Measurements from ENCODE around the gene TOLLIP.

TOLLIP gene

DNA sequence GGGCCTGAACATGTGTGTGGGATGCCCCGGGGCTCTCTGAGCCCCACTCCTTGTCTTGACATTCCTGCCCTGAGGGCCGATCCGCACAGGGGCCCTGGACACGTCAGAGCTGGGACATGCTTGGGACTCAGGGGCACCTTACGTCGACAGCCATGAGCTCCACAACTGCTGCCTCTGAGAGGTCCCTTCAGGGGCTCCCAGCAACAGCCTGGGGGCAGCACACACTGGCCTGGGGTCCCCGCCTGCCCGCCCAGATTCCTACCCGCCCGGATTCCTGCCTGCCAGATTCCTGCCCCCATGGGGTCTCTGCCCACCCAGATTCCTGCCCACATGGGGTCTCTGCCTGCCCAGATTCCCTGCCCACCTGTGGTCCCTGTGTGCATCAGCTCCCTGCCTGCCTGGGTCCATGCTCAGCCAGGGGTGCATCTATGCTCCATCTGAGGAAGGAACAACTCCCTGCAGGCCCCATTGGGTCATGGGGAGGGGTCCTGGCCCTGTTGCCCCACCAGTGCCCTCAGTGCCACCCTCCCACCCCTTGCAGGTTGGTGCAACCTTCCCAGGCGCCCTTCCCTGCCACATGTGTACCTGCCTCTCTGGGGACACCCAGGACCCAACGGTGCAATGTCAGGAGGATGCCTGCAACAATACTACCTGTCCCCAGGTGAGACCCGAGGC is 50.9 kb downstream of the TOLLIP start:
- Histone ChIP-seq H3K4me3 (ENCODE audit: low read length in 2 of 2) (no peak overlapping the region), H3K27me3 (ENCODE audit: control insufficient read depth in 2 of 2, insufficient read depth in 2 of 2, low read length in 2 of 2) (no peaks in the 10 kb centered on the region), H3K27ac (ENCODE audit: low read depth in 2 of 2, low read length in 2 of 2) (no peak overlapping the region), H3K36me3 (ENCODE audit: control insufficient read depth in 2 of 2, insufficient read depth in 2 of 2, low read length in 2 of 2) (no peaks in the 10 kb centered on the region), H3K4me1 (ENCODE audit: control insufficient read depth in 2 of 2, insufficient read depth in 2 of 2, low read length in 2 of 2) (peaks cover 15 to 18% of the 10 kb centered on the region in 2 donors), H3K9me3 (ENCODE audit: control insufficient read depth in 2 of 2, low read length in 2 of 2) (no peaks in the 10 kb centered on the region), H3K9ac (ENCODE audit: low read depth in 1 of 2, low read length in 2 of 2) (no peak overlapping the region)

DNA sequence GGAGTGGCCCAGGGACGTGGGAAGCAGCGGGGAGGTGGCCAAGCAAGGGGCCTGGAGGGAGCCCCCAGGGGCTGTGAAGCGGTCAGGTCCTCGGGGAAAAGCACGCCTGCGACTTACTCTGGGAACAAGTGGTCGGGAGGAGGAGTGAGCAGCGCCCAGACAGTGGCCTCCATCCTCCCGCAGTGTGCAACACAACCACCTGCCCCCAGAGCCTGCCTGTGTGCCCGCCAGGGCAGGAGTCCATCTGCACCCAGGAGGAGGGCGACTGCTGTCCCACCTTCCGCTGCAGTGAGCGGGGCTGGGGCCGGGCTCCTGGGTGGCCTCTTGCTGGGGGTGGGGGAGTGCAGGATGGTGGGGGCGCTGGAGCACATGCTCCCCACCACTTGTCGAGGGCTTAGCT is 51.5 kb downstream of the TOLLIP start:
- Histone ChIP-seq H3K36me3 (ENCODE audit: control insufficient read depth in 2 of 2, insufficient read depth in 2 of 2, low read length in 2 of 2) (no peaks in the 10 kb centered on the region), H3K27ac (ENCODE audit: low read depth in 2 of 2, low read length in 2 of 2) (no peak overlapping the region), H3K9ac (ENCODE audit: low read depth in 1 of 2, low read length in 2 of 2) (no peak overlapping the region), H3K27me3 (ENCODE audit: control insufficient read depth in 2 of 2, insufficient read depth in 2 of 2, low read length in 2 of 2) (no peaks in the 10 kb centered on the region), H3K4me1 (ENCODE audit: control insufficient read depth in 2 of 2, insufficient read depth in 2 of 2, low read length in 2 of 2) (peaks cover 10 to 12% of the 10 kb centered on the region in 2 donors), H3K4me3 (ENCODE audit: low read length in 2 of 2) (no peak overlapping the region), H3K9me3 (ENCODE audit: control insufficient read depth in 2 of 2, low read length in 2 of 2) (no peaks in the 10 kb centered on the region)

DNA sequence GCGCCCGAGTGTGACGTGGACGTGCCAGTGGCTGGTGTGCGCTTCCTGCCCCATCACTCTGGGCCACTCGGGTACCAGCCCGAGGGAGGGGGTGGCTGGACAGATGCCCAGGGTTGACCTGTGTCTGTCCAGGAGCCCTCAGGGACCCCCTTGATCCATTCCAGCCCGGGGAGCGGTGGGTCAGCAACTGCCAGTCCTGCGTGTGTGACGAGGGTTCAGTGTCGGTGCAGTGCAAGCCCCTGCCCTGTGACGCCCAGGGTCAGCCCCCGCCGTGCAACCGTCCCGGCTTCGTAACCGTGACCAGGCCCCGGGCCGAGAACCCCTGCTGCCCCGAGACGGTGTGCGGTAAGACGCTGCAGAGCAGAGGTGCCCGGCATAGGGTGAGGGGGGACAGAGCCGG is 52.1 kb downstream of the TOLLIP start:
- no peak overlapping the region for H3K4me3 ChIP-seq (ENCODE audit: low read length in 2 of 2)
- H3K4me1 ChIP-seq (ENCODE audit: control insufficient read depth in 2 of 2, insufficient read depth in 2 of 2, low read length in 2 of 2), result peaks cover 7 to 8% of the 10 kb centered on the region in 2 donors
- H3K27me3 ChIP-seq (ENCODE audit: control insufficient read depth in 2 of 2, insufficient read depth in 2 of 2, low read length in 2 of 2), result no peaks in the 10 kb centered on the region

DNA sequence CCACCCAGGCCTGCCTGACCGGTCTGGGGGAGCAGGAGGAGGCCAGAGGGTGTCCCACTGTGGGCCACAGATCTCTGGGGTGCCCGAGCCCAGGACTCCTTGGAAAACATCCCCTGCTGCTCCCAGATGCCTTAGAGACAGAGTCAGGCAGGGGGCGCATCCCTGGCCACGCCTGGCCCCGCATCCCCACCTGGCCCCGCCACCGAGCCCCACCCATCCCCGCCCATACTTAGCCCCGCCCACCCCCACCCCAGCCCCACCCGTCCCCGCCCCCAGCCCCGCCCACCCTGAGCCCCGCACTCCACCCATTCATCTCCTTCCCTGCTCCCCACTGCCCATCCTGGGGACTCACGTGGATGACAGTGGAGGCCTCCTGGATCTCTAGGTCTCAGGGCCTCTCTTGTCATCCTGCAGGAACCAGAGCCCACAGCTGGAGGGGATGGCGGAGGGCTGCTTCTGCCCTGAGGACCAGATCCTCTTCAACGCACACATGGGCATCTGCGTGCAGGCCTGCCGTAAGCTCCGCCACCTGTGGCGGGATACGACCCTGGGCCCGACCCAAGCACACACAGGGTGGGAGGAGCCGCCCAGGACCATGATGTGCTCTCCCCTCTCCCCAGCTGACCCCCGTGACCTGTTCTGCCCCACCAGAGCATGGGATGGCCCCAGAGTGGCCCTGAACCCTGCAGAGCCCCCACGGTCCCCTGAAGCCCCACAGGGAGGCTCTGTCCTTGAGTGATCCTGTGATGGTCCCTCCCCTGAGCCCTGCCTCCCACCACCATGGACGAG is 53.0 kb downstream of the TOLLIP start:
- no peak overlapping the region for H3K9ac ChIP-seq (ENCODE audit: low read depth in 1 of 2, low read length in 2 of 2)
- no peak overlapping the region for H3K4me3 ChIP-seq (ENCODE audit: low read length in 2 of 2)
- H3K36me3 ChIP-seq (ENCODE audit: control insufficient read depth in 2 of 2, insufficient read depth in 2 of 2, low read length in 2 of 2), result no peaks in the 10 kb centered on the region
- H3K4me1 ChIP-seq (ENCODE audit: control insufficient read depth in 2 of 2, insufficient read depth in 2 of 2, low read length in 2 of 2), result no peaks in the 10 kb centered on the region
- no peaks in the 10 kb centered on the region for H3K27me3 ChIP-seq (ENCODE audit: control insufficient read depth in 2 of 2, insufficient read depth in 2 of 2, low read length in 2 of 2)
- no peak overlapping the region for H3K27ac ChIP-seq (ENCODE audit: low read depth in 2 of 2, low read length in 2 of 2)
- no peaks in the 10 kb centered on the region for H3K9me3 ChIP-seq (ENCODE audit: control insufficient read depth in 2 of 2, low read length in 2 of 2)

More for the DNA sequence above, 52.1 kb downstream of the TOLLIP start:
- H3K36me3 ChIP-seq (ENCODE audit: control insufficient read depth in 2 of 2, insufficient read depth in 2 of 2, low read length in 2 of 2), result no peaks in the 10 kb centered on the region
- no peaks in the 10 kb centered on the region for H3K9me3 ChIP-seq (ENCODE audit: control insufficient read depth in 2 of 2, low read length in 2 of 2)
- no peak overlapping the region for H3K27ac ChIP-seq (ENCODE audit: low read depth in 2 of 2, low read length in 2 of 2)
- H3K9ac ChIP-seq (ENCODE audit: low read depth in 1 of 2, low read length in 2 of 2), result no peak overlapping the region

DNA sequence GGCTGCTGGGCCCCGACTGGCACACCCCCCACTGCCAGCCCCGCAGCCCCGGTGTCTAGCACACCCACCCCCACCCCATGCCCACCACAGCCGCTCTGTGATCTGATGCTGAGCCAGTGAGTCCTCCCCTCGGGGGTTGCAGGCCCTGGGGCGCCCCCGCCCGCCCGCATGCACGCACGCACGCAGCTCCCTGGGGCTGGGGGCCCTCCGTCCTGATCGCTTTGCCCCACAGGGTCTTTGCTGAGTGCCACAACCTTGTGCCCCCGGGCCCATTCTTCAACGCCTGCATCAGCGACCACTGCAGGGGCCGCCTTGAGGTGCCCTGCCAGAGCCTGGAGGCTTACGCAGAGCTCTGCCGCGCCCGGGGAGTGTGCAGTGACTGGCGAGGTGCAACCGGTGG is 54.3 kb downstream of the TOLLIP start:
- no peaks in the 10 kb centered on the region for H3K4me1 ChIP-seq (ENCODE audit: control insufficient read depth in 2 of 2, insufficient read depth in 2 of 2, low read length in 2 of 2)
- no peak overlapping the region for H3K9ac ChIP-seq (ENCODE audit: low read depth in 1 of 2, low read length in 2 of 2)
- no peaks in the 10 kb centered on the region for H3K27me3 ChIP-seq (ENCODE audit: control insufficient read depth in 2 of 2, insufficient read depth in 2 of 2, low read length in 2 of 2)
- no peak overlapping the region for H3K27ac ChIP-seq (ENCODE audit: low read depth in 2 of 2, low read length in 2 of 2)
- no peak overlapping the region for H3K4me3 ChIP-seq (ENCODE audit: low read length in 2 of 2)
- no peaks in the 10 kb centered on the region for H3K9me3 ChIP-seq (ENCODE audit: control insufficient read depth in 2 of 2, low read length in 2 of 2)
- H3K36me3 ChIP-seq (ENCODE audit: control insufficient read depth in 2 of 2, insufficient read depth in 2 of 2, low read length in 2 of 2), result no peaks in the 10 kb centered on the region

DNA sequence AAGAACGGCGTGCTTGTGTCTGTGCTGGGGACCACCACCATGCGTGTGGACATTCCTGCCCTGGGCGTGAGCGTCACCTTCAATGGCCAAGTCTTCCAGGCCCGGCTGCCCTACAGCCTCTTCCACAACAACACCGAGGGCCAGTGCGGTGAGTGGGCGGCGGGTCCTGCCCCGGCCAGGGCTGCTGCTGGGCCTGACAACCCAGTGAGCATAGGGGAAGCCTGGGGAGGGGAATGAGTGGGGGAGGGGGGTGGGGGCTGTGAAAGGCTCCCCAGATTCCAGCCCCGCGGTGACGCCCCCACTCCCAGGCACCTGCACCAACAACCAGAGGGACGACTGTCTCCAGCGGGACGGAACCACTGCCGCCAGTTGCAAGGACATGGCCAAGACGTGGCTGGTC is 54.7 kb downstream of the TOLLIP start:
- Histone ChIP-seq H3K4me1 (ENCODE audit: control insufficient read depth in 2 of 2, insufficient read depth in 2 of 2, low read length in 2 of 2) (no peaks in the 10 kb centered on the region), H3K9me3 (ENCODE audit: control insufficient read depth in 2 of 2, low read length in 2 of 2) (no peaks in the 10 kb centered on the region), H3K27me3 (ENCODE audit: control insufficient read depth in 2 of 2, insufficient read depth in 2 of 2, low read length in 2 of 2) (no peaks in the 10 kb centered on the region), H3K27ac (ENCODE audit: low read depth in 2 of 2, low read length in 2 of 2) (no peak overlapping the region), H3K4me3 (ENCODE audit: low read length in 2 of 2) (no peak overlapping the region), H3K36me3 (ENCODE audit: control insufficient read depth in 2 of 2, insufficient read depth in 2 of 2, low read length in 2 of 2) (no peaks in the 10 kb centered on the region), H3K9ac (ENCODE audit: low read depth in 1 of 2, low read length in 2 of 2) (no peak overlapping the region)

DNA sequence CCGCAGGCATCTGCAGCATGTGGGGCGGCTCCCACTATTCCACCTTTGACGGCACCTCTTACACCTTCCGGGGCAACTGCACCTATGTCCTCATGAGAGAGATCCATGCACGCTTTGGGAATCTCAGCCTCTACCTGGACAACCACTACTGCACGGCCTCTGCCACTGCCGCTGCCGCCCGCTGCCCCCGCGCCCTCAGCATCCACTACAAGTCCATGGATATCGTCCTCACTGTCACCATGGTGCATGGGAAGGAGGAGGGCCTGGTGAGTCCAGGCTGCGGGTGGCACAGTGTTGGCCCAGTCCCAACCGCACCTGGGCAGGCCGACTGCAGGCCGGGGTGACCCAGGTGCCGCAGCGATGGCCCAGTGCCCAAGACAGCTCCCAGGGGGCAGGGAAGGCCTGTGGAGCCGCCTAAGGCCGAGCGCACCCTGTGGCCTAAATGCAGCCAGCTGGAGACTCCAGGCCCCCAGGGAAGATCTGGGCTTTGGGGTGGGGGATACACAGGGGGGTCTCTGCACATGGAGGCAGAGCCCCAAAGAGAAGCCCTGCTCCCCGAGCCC is 55.3 kb downstream of the TOLLIP start:
- H3K4me3 ChIP-seq (ENCODE audit: low read length in 2 of 2), result no peak overlapping the region
- no peaks in the 10 kb centered on the region for H3K36me3 ChIP-seq (ENCODE audit: control insufficient read depth in 2 of 2, insufficient read depth in 2 of 2, low read length in 2 of 2)
- no peaks in the 10 kb centered on the region for H3K4me1 ChIP-seq (ENCODE audit: control insufficient read depth in 2 of 2, insufficient read depth in 2 of 2, low read length in 2 of 2)
- H3K9me3 ChIP-seq (ENCODE audit: control insufficient read depth in 2 of 2, low read length in 2 of 2), result no peaks in the 10 kb centered on the region
- H3K27ac ChIP-seq (ENCODE audit: low read depth in 2 of 2, low read length in 2 of 2), result no peak overlapping the region
- H3K9ac ChIP-seq (ENCODE audit: low read depth in 1 of 2, low read length in 2 of 2), result no peak overlapping the region
- no peaks in the 10 kb centered on the region for H3K27me3 ChIP-seq (ENCODE audit: control insufficient read depth in 2 of 2, insufficient read depth in 2 of 2, low read length in 2 of 2)

DNA sequence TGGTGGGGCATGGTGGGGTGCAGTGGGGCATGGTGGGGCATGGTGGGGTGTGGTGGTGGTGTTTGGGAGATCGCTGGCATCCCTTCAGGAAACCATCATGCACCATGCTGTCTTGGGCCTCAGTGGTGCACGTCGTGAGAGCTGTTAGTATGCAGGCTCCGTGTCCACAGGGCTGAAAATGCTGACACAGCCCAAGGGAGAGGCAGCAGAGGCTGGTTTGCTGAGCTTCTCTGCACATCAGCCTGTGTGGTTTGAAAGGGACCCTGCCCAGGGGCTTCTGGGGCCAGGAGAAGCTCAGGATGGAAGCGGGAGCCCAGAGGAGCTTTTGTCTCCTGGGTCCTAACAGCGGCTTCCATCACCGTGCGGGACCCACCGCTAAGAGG is 56.3 kb downstream of the TOLLIP start:
- Histone ChIP-seq H3K9ac (ENCODE audit: low read depth in 1 of 2, low read length in 2 of 2) (no peak overlapping the region), H3K4me3 (ENCODE audit: low read length in 2 of 2) (no peak overlapping the region), H3K36me3 (ENCODE audit: control insufficient read depth in 2 of 2, insufficient read depth in 2 of 2, low read length in 2 of 2) (no peaks in the 10 kb centered on the region), H3K27me3 (ENCODE audit: control insufficient read depth in 2 of 2, insufficient read depth in 2 of 2, low read length in 2 of 2) (no peaks in the 10 kb centered on the region), H3K4me1 (ENCODE audit: control insufficient read depth in 2 of 2, insufficient read depth in 2 of 2, low read length in 2 of 2) (no peaks in the 10 kb centered on the region), H3K27ac (ENCODE audit: low read depth in 2 of 2, low read length in 2 of 2) (no peak overlapping the region), H3K9me3 (ENCODE audit: control insufficient read depth in 2 of 2, low read length in 2 of 2) (no peaks in the 10 kb centered on the region)

DNA sequence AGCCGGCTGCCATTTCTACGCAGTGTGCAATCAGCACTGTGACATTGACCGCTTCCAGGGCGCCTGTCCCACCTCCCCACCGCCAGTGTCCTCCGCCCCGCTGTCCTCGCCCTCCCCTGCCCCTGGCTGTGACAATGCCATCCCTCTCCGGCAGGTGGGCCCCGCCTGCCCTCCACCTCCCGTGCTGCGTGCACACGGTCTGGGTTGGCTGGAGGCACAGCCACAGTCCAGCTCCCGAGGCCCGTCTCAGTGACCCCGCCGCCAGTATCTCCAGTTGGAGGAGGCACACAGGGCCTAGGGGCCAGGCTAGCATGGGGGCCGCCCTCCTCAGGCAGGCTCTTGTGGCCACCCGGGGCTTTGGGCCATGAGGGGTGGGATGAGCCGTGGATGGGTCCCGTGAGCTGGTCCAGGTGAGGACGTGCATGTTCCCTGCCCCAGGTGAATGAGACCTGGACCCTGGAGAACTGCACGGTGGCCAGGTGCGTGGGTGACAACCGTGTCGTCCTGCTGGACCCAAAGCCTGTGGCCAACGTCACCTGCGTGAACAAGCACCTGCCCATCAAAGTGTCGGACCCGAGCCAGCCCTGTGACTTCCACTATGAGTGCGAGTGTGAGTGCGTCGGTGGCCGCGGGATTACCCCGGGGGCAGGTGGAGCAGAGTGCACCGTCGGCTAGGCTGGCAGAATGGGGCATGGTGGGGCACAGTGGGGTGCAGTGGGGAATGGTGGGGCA is 56.9 kb downstream of the TOLLIP start:
- Histone ChIP-seq H3K4me1 (ENCODE audit: control insufficient read depth in 2 of 2, insufficient read depth in 2 of 2, low read length in 2 of 2) (no peaks in the 10 kb centered on the region), H3K27me3 (ENCODE audit: control insufficient read depth in 2 of 2, insufficient read depth in 2 of 2, low read length in 2 of 2) (no peaks in the 10 kb centered on the region), H3K9ac (ENCODE audit: low read depth in 1 of 2, low read length in 2 of 2) (no peak overlapping the region), H3K36me3 (ENCODE audit: control insufficient read depth in 2 of 2, insufficient read depth in 2 of 2, low read length in 2 of 2) (no peaks in the 10 kb centered on the region), H3K27ac (ENCODE audit: low read depth in 2 of 2, low read length in 2 of 2) (no peak overlapping the region), H3K9me3 (ENCODE audit: control insufficient read depth in 2 of 2, low read length in 2 of 2) (no peaks in the 10 kb centered on the region), H3K4me3 (ENCODE audit: low read length in 2 of 2) (no peak overlapping the region)

DNA sequence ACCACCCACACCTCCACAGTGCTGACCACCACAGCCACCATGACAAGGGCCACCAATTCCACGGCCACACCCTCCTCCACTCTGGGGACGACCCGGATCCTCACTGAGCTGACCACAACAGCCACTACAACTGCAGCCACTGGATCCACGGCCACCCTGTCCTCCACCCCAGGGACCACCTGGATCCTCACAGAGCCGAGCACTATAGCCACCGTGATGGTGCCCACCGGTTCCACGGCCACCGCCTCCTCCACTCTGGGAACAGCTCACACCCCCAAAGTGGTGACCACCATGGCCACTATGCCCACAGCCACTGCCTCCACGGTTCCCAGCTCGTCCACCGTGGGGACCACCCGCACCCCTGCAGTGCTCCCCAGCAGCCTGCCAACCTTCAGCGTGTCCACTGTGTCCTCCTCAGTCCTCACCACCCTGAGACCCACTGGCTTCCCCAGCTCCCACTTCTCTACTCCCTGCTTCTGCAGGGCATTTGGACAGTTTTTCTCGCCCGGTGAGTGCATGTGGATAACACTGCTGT is 58.1 kb downstream of the TOLLIP start:
- H3K4me3 ChIP-seq (ENCODE audit: low read length in 2 of 2), result no peak overlapping the region
- H3K9ac ChIP-seq (ENCODE audit: low read depth in 1 of 2, low read length in 2 of 2), result no peak overlapping the region
- H3K27ac ChIP-seq (ENCODE audit: low read depth in 2 of 2, low read length in 2 of 2), result no peak overlapping the region
- H3K36me3 ChIP-seq (ENCODE audit: control insufficient read depth in 2 of 2, insufficient read depth in 2 of 2, low read length in 2 of 2), result no peaks in the 10 kb centered on the region
- H3K9me3 ChIP-seq (ENCODE audit: control insufficient read depth in 2 of 2, low read length in 2 of 2), result no peaks in the 10 kb centered on the region
- no peaks in the 10 kb centered on the region for H3K27me3 ChIP-seq (ENCODE audit: control insufficient read depth in 2 of 2, insufficient read depth in 2 of 2, low read length in 2 of 2)
- peaks cover 0 to under 1% of the 10 kb centered on the region in 2 donors for H3K4me1 ChIP-seq (ENCODE audit: control insufficient read depth in 2 of 2, insufficient read depth in 2 of 2, low read length in 2 of 2)

Data from mucosa of rectum (tissue), 2 donors.